T-cell (primary cell): ENCODE results near the gene ARHGEF16. TPM values are rescaled to one million over a fixed set of nuclear protein-coding genes. Genes with fewer than 3 reads are reported as not detected.

Experiments
- ATAC-seq, 4 experiments: fragments of 200-7000 bp in 3 of 4; fragments of 150-1000 bp in 1 of 4; cut with Tn5 transposase; replicated peaks in 1 of 4; 1 replicate in 3 of 4; 2 replicates in 1 of 4; pipeline ENCODE4 v1.10.0; 2021; ENCODE audit warnings: moderate library complexity in 3 of 4, mild to moderate bottlenecking in 2 of 4, moderate number of reproducible peaks in 1 of 4
- CTCF ChIA-PET, 2 donors: fragments of 300-600 bp; sonication (Branson Sonifier 250); formaldehyde crosslinking; loops; one replicate each; lab custom pipeline; 2022; ENCODE audit warnings: antibody characterized with exemption in 2 of 2; lab: Charles Lee
- POLR2A ChIA-PET, 2 donors: fragments of 300-600 bp; sonication (Branson Sonifier 250); formaldehyde crosslinking; loops; one replicate each; lab custom pipeline; 2022; ENCODE audit warnings: antibody characterized with exemption in 2 of 2; lab: Charles Lee
- DNase-seq, 35 experiments: peaks; one replicate each; pipeline versions ENCODE4 v3.0.0 to v3.0.0-alpha.2; 2013 to 2023
- H3K27ac ChIP-seq: one replicate; pipeline ENCODE4 v1.5.1; 2013; ENCODE audit warnings: low read length
- H3K27me3 ChIP-seq, 2 experiments: replicated peaks in 1 of 2; 1 replicate in 1 of 2; 2 replicates in 1 of 2; pipeline versions ENCODE4 v1.6.1 to v1.7.0; 2013; ENCODE audit warnings: low read length in 1 of 2, mixed read lengths in 1 of 2; ENCODE audit not compliant: control insufficient read depth in 2 of 2, insufficient read depth in 2 of 2; ENCODE audit errors: extremely low read depth in 1 of 2
- H3K36me3 ChIP-seq, 2 donors: 1 replicate in 1 of 2; 2 replicates in 1 of 2; pipeline versions ENCODE4 v1.6.1 to v1.7.0; 2013; ENCODE audit warnings: low read length in 1 of 2; ENCODE audit not compliant: control insufficient read depth in 2 of 2, insufficient read depth in 1 of 2; ENCODE audit errors: extremely low read depth in 1 of 2
- H3K4me1 ChIP-seq, 2 experiments: 1 replicate in 1 of 2; 2 replicates in 1 of 2; pipeline versions ENCODE4 v1.6.1 to v1.7.0; 2013; ENCODE audit warnings: low read length in 2 of 2, mixed read lengths in 1 of 2; ENCODE audit not compliant: insufficient read depth in 2 of 2, control insufficient read depth in 1 of 2; ENCODE audit errors: extremely low read depth in 1 of 2
- H3K4me3 ChIP-seq, 2 donors: 1 replicate in 1 of 2; 2 replicates in 1 of 2; pipeline versions ENCODE4 v1.5.1 to v1.7.0; 2013; ENCODE audit warnings: mild to moderate bottlenecking in 2 of 2, low read length in 1 of 2, moderate library complexity in 1 of 2; ENCODE audit not compliant: control insufficient read depth in 1 of 2; ENCODE audit errors: extremely low read depth in 1 of 2
- H3K9me3 ChIP-seq: 2 replicates; pipeline ENCODE4 v1.7.0; 2013
- H3K27ac Mint-ChIP-seq, 2 donors: one replicate each; pipeline ENCODE4 v1.8.0; 2020 to 2021; ENCODE audit warnings: mild to moderate bottlenecking in 2 of 2, mixed read lengths in 2 of 2
- H3K27me3 Mint-ChIP-seq, 2 donors: one replicate each; pipeline ENCODE4 v1.8.0; 2021 to 2022; ENCODE audit warnings: mixed read lengths in 2 of 2
- H3K36me3 Mint-ChIP-seq: one replicate; pipeline ENCODE4 v1.8.0; 2021; ENCODE audit warnings: mixed read lengths
- H3K4me1 Mint-ChIP-seq, 3 donors: one replicate each; pipeline ENCODE4 v1.8.0; 2020 to 2022; ENCODE audit warnings: mixed read lengths in 3 of 3, mild to moderate bottlenecking in 1 of 3
- H3K4me3 Mint-ChIP-seq, 3 donors: one replicate each; pipeline ENCODE4 v1.8.0; 2020 to 2022; ENCODE audit warnings: mild to moderate bottlenecking in 3 of 3, mixed read lengths in 3 of 3, moderate library complexity in 3 of 3
- H3K9me3 Mint-ChIP-seq, 3 donors: one replicate each; pipeline ENCODE4 v1.8.0; 2020 to 2022; ENCODE audit warnings: mixed read lengths in 3 of 3
- WGBS: methylation state at CpG from one replicate; pipeline ENCODE4 v1.1.5; 2013; ENCODE audit warnings: missing lambda C conversion rate; ENCODE audit not compliant: insufficient coverage; 5-methylcytosine and 5-hydroxymethylcytosine counted together
- total RNA-seq, 35 experiments: library from RNA in 6 of 35; stranded (reverse) in 6 of 35; fragments of 120-200 nt in 1 of 35; gene quantifications; one replicate each; pipeline versions ENCODE4 v1.2.1 to v1.2.4 and lab custom pipeline; 2013 to 2026

The ARHGEF16 gene
- total RNA-seq, 5 donors from 2014 or later (not counting 1 experiment from before 2014, with no cell fraction given): 0.22 to 0.44 (median 0.29) TPM; not detected in 1

DNA sequence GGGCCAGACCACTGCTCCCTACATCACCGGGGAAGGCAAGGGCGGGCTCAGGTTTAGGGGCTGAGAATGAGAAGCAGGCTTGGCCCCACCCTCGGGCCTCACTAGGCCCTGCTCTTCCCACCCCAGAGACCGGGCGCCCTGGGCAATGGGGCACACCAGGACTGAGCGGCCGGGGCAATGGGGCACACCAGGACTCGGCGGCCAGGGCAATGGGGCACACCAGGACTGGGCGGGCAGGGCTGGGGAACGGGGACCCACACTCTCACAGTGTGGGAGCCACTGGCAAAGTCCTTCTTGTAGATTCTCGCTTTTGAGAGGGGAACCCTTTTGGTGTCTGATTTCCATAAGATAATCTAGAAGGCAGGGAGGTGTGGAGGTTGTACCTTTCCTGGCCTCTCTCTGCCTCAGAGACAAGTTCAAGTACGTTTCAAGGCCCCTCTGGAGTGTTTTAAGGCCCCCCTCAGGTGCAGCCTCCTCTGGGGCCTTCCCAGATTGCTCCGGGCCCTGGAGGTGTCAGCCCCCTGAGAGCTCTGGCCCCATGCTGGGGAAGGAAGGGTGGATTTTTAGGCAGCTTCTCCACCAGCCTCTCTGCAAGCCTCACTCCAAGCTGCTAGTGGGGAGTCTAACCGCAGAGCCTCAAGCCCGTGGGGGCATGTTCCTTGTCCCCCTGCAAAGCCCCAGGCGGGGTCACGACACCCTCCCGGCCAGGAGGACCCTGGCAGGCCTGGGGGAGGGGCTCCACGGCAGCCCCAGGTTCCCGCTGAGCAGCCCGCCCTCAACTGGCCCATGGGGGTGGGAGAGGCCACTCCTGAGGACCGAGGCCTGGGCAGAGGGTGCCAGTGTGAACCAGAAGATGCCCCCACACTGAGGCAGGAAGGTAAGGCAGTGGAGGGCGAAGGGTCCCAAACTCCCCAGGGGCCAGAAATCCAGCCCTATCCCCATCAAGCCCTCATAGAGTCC, 66.2 kb downstream of the ARHGEF16 start:
- Mint-ChIP-seq H3K27ac (no peak overlapping the region), H3K4me1 (no peaks in the 10 kb centered on the region), H3K36me3 (no peaks in the 10 kb centered on the region), H3K27me3 (no peaks in the 10 kb centered on the region), H3K4me3 (no peak overlapping the region), H3K9me3 (no peaks in the 10 kb centered on the region)
- ATAC-seq (no peak), DNase-seq (no peak)
- Histone ChIP-seq H3K36me3 (no peaks in the 10 kb centered on the region), H3K27me3 (peaks cover 0 to 2% of the 10 kb centered on the region in 2 experiments), H3K4me3 (no peak overlapping the region), H3K4me1 (peaks cover 0 to 8% of the 10 kb centered on the region in 2 experiments), H3K27ac (no peak overlapping the region), H3K9me3 (no peaks in the 10 kb centered on the region)
- POLR2A ChIA-PET: no interaction called here
- 85% methylated on average over 9 of the region's 24 CpGs for WGBS
- CTCF ChIA-PET: no interaction called here

DNA sequence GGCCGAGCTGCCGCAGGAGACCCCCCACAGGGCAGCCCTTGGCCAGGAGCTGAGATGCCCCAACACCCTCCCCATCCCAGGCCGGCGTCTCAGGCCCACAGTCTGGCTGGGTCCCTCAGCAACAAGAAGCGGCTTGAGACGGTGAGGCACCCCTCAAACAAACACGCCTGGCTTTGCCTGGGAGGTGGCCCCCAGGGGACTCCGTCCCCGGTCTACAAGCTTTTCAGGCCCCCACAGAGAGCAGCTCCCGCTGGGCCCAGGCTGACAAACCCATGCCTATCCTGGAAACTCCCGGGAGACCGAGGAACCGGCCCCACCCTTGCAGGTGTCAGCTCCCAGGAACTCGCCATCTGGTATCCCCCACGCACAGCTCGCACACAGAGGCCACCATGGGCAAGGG, 67.0 kb downstream of the ARHGEF16 start:
- Histone ChIP-seq H3K4me1 (peaks cover 0 to 8% of the 10 kb centered on the region in 2 experiments), H3K27me3 (peaks cover 0 to 1% of the 10 kb centered on the region in 2 experiments), H3K9me3 (no peaks in the 10 kb centered on the region), H3K4me3 (no peak overlapping the region), H3K27ac (no peak overlapping the region), H3K36me3 (no peaks in the 10 kb centered on the region)
- 88% methylated on average over 16 of the region's 16 CpGs for WGBS
- Mint-ChIP-seq H3K4me1 (no peaks in the 10 kb centered on the region), H3K36me3 (no peaks in the 10 kb centered on the region), H3K9me3 (no peaks in the 10 kb centered on the region), H3K4me3 (no peak overlapping the region), H3K27ac (no peak overlapping the region), H3K27me3 (no peaks in the 10 kb centered on the region)
- no peak for DNase-seq
- CTCF ChIA-PET: no interaction called here
- ATAC-seq: no peak
- POLR2A ChIA-PET: no interaction called here

DNA sequence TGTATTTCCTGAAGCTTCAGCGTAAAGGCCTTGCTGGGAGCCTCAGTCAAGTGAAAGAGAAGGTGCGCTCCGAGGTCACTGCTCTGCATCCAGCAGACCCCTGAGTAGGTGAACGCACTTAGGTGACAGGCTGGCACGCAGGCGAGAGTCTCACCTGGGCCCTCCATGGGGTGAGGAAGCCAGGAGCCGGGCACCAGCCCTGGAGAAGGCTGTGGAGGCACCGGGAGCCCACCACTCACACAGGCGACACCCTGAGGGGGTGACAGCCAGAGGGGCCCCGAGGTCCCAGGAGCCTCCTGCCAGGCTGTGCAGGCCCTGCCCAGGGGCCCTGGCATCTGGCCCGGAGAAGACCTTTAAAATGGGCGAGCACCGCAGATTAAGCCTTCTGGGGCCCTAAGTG, 67.6 kb downstream of the ARHGEF16 start:
- H3K9me3 ChIP-seq: no peaks in the 10 kb centered on the region
- Mint-ChIP-seq H3K4me3 (no peak overlapping the region), H3K4me1 (peaks cover 0 to 1% (median 0%) of the 10 kb centered on the region in 3 donors), H3K36me3 (no peaks in the 10 kb centered on the region), H3K9me3 (no peaks in the 10 kb centered on the region), H3K27ac (no peak overlapping the region), H3K27me3 (no peaks in the 10 kb centered on the region)
- no peak for DNase-seq
- H3K36me3 ChIP-seq: no peaks in the 10 kb centered on the region
- 85% methylated on average over 13 of the region's 13 CpGs for WGBS
- peaks cover 0 to 7% of the 10 kb centered on the region in 2 experiments for H3K4me1 ChIP-seq
- CTCF ChIA-PET: no interaction called here
- POLR2A ChIA-PET: no interaction called here
- H3K27me3 ChIP-seq: no peaks in the 10 kb centered on the region
- ATAC-seq: no peak
- H3K27ac ChIP-seq: no peak overlapping the region
- no peak overlapping the region for H3K4me3 ChIP-seq

DNA sequence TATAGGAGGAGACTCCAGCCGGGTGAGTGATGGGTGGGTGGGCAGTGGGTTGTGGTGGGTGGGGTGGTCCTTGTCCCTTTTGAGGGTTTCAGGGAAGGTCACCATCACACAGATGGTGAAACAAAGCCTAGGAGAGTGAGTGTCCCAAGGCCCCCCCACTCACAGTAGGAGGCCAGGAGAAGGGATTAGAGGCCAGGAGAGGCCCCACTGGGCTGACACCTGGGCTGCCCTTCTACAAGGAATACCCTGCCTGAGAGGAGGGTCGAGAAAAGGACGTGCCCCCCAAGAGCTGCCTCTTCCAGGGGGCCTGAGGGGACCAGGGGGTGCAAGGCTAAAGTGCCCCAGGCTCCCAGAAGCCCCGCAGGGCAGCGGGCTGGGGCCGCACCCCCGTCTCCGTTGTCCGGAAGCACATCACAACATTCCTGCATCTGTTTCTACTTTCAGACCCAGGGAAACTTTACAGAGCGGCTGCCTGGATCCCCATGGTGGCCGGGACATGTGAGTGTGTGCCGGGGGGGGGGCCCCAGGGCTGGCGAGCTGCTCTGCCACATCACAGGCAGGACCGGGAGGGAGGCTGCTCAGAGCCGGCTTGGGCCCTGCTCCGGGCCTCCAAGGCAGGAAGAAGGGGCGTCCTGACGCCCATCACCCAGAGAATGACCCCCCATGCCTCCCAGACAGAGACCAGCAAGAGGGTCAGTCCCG, 68.2 kb downstream of the ARHGEF16 start:
- Mint-ChIP-seq H3K27ac (no peak overlapping the region), H3K4me3 (no peak overlapping the region), H3K9me3 (no peaks in the 10 kb centered on the region), H3K4me1 (peaks cover 0 to 1% (median 1%) of the 10 kb centered on the region in 3 donors), H3K27me3 (no peaks in the 10 kb centered on the region), H3K36me3 (no peaks in the 10 kb centered on the region)
- H3K27ac ChIP-seq: no peak overlapping the region
- H3K27me3 ChIP-seq: no peaks in the 10 kb centered on the region
- 76% methylated on average over 7 of the region's 19 CpGs for WGBS
- ChIA-PET CTCF (no interaction called here), POLR2A (no interaction called here)
- ATAC-seq (no peak), DNase-seq (no peak)
- H3K36me3 ChIP-seq: no peaks in the 10 kb centered on the region
- no peaks in the 10 kb centered on the region for H3K9me3 ChIP-seq
- H3K4me1 ChIP-seq: peaks cover 0 to 10% of the 10 kb centered on the region in 2 experiments
- no peak overlapping the region for H3K4me3 ChIP-seq

DNA sequence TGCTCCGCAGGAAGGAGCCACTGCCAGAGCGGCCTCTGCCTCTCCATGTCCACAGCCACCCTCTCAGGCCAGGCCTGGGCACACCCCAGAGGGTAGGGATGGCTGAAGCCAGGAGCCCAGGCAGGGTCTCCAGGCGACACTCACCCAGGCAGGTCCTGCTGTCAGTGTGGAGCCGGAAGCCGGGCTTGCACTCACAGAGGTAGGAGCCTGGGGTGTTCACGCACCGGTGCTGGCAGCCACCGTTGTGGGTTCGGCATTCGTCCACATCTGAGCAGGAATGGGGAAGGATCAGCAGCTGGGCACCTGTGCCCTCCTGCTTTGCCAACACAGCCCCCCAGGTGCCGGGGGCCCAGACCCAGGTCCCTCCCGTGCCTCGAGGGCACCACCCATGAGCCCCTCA, 69.5 kb downstream of the ARHGEF16 start:
- Histone ChIP-seq H3K36me3 (no peaks in the 10 kb centered on the region), H3K4me3 (no peak overlapping the region), H3K27me3 (no peaks in the 10 kb centered on the region), H3K9me3 (no peaks in the 10 kb centered on the region), H3K27ac (no peak overlapping the region), H3K4me1 (peaks cover 0 to 15% of the 10 kb centered on the region in 2 experiments)
- CTCF ChIA-PET: no interaction called here
- no peaks in the 10 kb centered on the region for H3K36me3 Mint-ChIP-seq
- POLR2A ChIA-PET: no interaction called here
- DNase-seq (no peak), ATAC-seq (no peak)
- no peak overlapping the region for H3K27ac Mint-ChIP-seq
- no peak overlapping the region for H3K4me3 Mint-ChIP-seq
- H3K4me1 Mint-ChIP-seq: peaks cover 0 to 5% (median 4%) of the 10 kb centered on the region in 3 donors
- no peaks in the 10 kb centered on the region for H3K27me3 Mint-ChIP-seq
- WGBS: 92% methylated on average over 13 of the region's 13 CpGs
- H3K9me3 Mint-ChIP-seq: no peaks in the 10 kb centered on the region

DNA sequence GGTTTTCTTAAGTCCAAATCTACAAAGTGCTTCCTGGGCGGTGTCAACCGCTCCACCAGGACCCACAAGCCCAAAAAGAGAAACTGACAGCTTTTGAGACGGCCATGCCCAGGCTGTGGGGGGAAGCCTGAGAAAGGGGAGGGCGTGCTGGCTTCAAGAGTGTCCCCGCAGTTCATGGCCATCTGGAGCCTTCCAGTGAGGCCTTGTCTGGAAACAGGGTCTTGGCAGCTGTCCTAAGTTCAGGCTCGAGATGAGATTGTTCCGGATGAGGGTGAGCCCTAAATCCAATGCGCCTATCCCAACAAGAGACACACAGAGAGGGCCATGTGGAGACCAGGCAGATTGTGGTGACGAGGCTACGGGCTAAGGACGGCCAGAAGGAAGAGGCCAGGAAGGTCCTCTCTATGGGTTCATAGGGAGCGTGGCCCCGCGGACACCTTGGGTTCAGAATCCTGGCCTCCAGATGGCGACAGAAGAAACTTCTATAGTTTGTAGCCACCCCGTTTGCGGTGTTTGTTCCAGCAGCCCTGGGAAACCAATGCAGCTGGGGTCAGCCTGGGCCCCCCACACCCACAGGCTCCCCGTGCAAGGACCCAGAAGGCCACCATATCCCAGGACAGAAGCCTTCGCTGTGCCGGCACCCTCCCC, 70.2 kb downstream of the ARHGEF16 start:
- no peak for ATAC-seq
- Mint-ChIP-seq H3K9me3 (no peaks in the 10 kb centered on the region), H3K4me1 (peaks cover 5 to 10% (median 10%) of the 10 kb centered on the region in 3 donors), H3K36me3 (no peaks in the 10 kb centered on the region), H3K4me3 (no peak overlapping the region), H3K27ac (no peak overlapping the region), H3K27me3 (no peaks in the 10 kb centered on the region)
- Histone ChIP-seq H3K27me3 (no peaks in the 10 kb centered on the region), H3K36me3 (no peaks in the 10 kb centered on the region), H3K4me1 (peaks cover 0 to 22% of the 10 kb centered on the region in 2 experiments), H3K9me3 (no peaks in the 10 kb centered on the region), H3K4me3 (no peak overlapping the region), H3K27ac (no peak overlapping the region)
- POLR2A ChIA-PET: no interaction called here
- no peak for DNase-seq
- CTCF ChIA-PET: no interaction called here
- WGBS: 79% methylated on average over 15 of the region's 20 CpGs
